ENCODE measurements around the gene CNIH2. TPM values are rescaled to one million over a fixed set of nuclear protein-coding genes. Genes with fewer than 3 reads are reported as not detected.

Gene CNIH2
- total RNA-seq: 0.28 TPM in 1 of 2 replicates, not detected in the other

DNA sequence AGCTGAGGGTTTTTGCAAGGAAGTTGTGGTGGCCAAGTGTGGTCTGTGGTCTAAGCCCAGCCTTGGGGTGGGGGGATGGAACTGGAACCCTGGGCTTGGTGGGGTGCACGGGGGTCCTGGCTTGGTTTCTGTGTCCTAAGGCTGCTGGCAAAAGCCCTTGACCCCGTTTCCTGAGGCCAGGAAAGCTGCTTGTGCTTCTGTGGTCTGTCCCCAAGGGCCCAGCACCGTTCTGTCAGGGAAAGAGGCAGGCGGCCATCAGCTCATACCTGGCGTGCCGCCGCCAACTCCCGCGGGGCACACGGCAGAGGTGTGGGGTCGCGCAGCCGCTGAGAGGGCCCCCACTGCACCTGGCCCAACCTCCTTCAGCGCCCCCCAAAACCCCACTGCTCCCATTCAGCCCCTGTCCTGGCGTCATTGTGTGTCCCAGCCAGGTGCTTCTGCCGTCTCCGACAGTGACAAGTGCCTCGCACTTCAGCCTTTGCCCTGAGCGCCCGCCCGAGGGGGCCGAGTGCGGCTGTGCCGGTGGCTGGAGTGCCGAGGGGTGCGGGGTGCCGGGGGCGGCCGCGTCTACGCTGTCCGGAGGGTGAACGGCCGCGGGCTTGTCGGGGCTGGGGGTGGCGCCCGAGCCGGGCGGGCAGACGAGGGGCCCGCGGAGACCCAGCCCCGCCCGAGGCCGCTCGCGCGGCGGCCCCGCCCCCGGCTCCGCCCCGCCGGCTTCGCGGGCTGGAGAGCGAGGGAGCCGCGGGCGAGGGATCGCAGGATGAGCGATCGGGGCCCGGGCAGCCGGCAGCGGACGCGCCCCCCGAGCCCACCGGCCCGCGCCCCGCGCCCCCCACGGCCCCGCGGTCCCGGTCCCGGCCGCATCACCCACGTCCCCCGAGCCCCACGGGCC is at the start of gene CNIH2:
Gene CNIH2 (plus strand): TSS at position 705 of the 892 bp plus-strand sequence. CDS start 282 bp downstream, outside the sequence.

GRCh38 chr11:66268244-66268951 is 9.6 kb upstream of the CNIH2 start, which contains the start of gene RAB1B:
Gene RAB1B (plus strand): TSS chr11:66268639. CDS start chr11:66268680, 41 bp downstream.

GRCh38 chr11:66288671-66289547 is 10.9 kb downstream of the CNIH2 start, which contains the start of gene YIF1A:
Gene YIF1A (minus strand): TSS chr11:66289143. CDS start chr11:66288985, 158 bp downstream.

GRCh38 chr11:66291706-66292542 is 13.9 kb downstream of the CNIH2 start, which contains the start of gene TMEM151A:
Gene TMEM151A (plus strand): TSS chr11:66291894. CDS start chr11:66292014, 120 bp downstream.

DNA sequence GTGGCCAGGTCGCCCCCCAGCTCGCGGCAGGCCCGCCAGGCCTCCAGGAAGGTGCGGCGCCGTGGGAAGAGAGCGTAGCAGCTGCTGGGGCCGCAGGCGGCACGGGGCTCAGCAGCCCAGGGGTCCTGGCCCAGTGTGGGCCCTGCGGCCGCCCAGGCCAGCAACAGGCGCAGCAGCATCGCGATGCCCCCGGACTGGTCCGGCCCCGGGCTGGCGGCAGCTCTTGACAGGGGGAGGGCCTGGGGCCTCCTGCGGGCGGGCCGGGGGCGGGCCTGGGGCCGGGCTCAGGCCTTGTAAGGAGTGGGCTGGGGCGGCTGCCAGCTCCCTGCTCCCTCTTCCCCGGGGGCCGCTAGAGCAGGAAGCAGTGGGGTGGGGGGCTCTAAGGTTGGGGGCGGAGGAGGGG is 38.9 kb downstream of the CNIH2 start, which contains the start of gene CD248:
Gene CD248 (minus strand): TSS at position 196 of the 403 bp plus-strand sequence. CDS start 17 bp downstream, at position 179.

Other genes starting within 250 kb of the CNIH2 start
- gene GAL3ST3, start 229.0 kb upstream of the CNIH2 start, total RNA-seq: under 0.01 and 0.14 TPM in 2 replicates
- gene SF3B2, start 225.8 kb upstream of the CNIH2 start, total RNA-seq: 81.8 and 115 TPM in 2 replicates
- gene PACS1, start 207.9 kb upstream of the CNIH2 start, total RNA-seq: 17.9 and 28.0 TPM in 2 replicates
- gene KLC2, start 20.5 kb upstream of the CNIH2 start, total RNA-seq: 12.7 and 18.8 TPM in 2 replicates
- 47.9 and 58.0 TPM in 2 replicates for gene RAB1B, start 9.5 kb upstream of the CNIH2 start, total RNA-seq
- gene YIF1A, start 11.0 kb downstream of the CNIH2 start, total RNA-seq: 237 and 239 TPM in 2 replicates
- under 0.01 and 0.18 TPM in 2 replicates for gene TMEM151A, start 13.7 kb downstream of the CNIH2 start, total RNA-seq
- 60.8 and 63.9 TPM in 2 replicates for gene CD248, start 38.9 kb downstream of the CNIH2 start, total RNA-seq
- gene RIN1, start 58.3 kb downstream of the CNIH2 start, total RNA-seq: 9.7 and 16.2 TPM in 2 replicates
- gene BRMS1, start 66.9 kb downstream of the CNIH2 start, total RNA-seq: 49.1 and 54.2 TPM in 2 replicates
- gene B4GAT1, start 69.5 kb downstream of the CNIH2 start, total RNA-seq: 28.2 and 43.2 TPM in 2 replicates
- gene SLC29A2, start 93.6 kb downstream of the CNIH2 start, total RNA-seq: 0.09 and 0.14 TPM in 2 replicates
- gene NPAS4, start 142.9 kb downstream of the CNIH2 start, total RNA-seq: not detected in 2 replicates
- 40.4 and 41.0 TPM in 2 replicates for gene MRPL11, start 160.7 kb downstream of the CNIH2 start, total RNA-seq
- gene PELI3, start 188.7 kb downstream of the CNIH2 start, total RNA-seq: 16.1 and 22.7 TPM in 2 replicates
- 37.3 and 48.8 TPM in 2 replicates for gene DPP3, start 202.3 kb downstream of the CNIH2 start, total RNA-seq
- gene BBS1, start 232.5 kb downstream of the CNIH2 start, total RNA-seq: 19.1 and 27.7 TPM in 2 replicates

All from smooth muscle cell of bladder (primary cell).